H9 (cell line): ENCODE measurements around the gene CHPF2. TPM values are rescaled to one million over a fixed set of nuclear protein-coding genes. Genes with fewer than 3 reads are reported as not detected.

ENCODE experiments used
- DNase-seq: peaks from one replicate; pipeline ENCODE4 v3.0.0-alpha.2; 2017
- H2AFZ ChIP-seq: one replicate; pipeline ENCODE4 v1.6.1; 2013; ENCODE audit warnings: mild to moderate bottlenecking, low read length, control low read depth, moderate library complexity
- H2AK5ac ChIP-seq: 2 replicates; pipeline ENCODE4 v1.6.1; 2013; ENCODE audit warnings: low read length, control low read depth, mixed read lengths; ENCODE audit not compliant: insufficient read length
- H2BK120ac ChIP-seq: one replicate; pipeline ENCODE4 v1.6.1; 2013; ENCODE audit warnings: low read depth, mild to moderate bottlenecking, low read length, control low read depth, inconsistent platforms; ENCODE audit not compliant: poor library complexity, severe bottlenecking
- H2BK12ac ChIP-seq: 2 replicates; pipeline ENCODE4 v1.6.1; 2013; ENCODE audit warnings: low read length, control low read depth, mixed read lengths, low read depth; ENCODE audit not compliant: insufficient read length
- H2BK15ac ChIP-seq: 2 replicates; pipeline ENCODE4 v1.6.1; 2013; ENCODE audit warnings: low read depth, low read length, control low read depth
- H2BK20ac ChIP-seq: one replicate; pipeline ENCODE4 v1.6.1; 2013; ENCODE audit warnings: low read depth, mild to moderate bottlenecking, low read length, control low read depth, inconsistent platforms; ENCODE audit not compliant: poor library complexity, severe bottlenecking
- H2BK5ac ChIP-seq: 2 replicates; pipeline ENCODE4 v1.6.1; 2013; ENCODE audit warnings: low read length, control low read depth, mixed read lengths; ENCODE audit not compliant: insufficient read length
- H3K14ac ChIP-seq: 2 replicates; pipeline ENCODE4 v1.6.1; 2013; ENCODE audit warnings: low read length, control low read depth; ENCODE audit not compliant: insufficient read depth
- H3K18ac ChIP-seq: 2 replicates; pipeline ENCODE4 v1.6.1; 2013; ENCODE audit warnings: low read depth, mild to moderate bottlenecking, mixed read lengths, low read length, control low read depth; ENCODE audit not compliant: insufficient read length
- H3K23ac ChIP-seq: 2 replicates; pipeline ENCODE4 v1.6.1; 2013; ENCODE audit warnings: low read length, control low read depth, mixed read lengths, low read depth; ENCODE audit not compliant: insufficient read length
- H3K23me2 ChIP-seq: 2 replicates; pipeline ENCODE4 v1.6.1; 2013; ENCODE audit warnings: low read depth, mild to moderate bottlenecking, mixed read lengths, low read length, control low read depth; ENCODE audit not compliant: insufficient read length, poor library complexity, severe bottlenecking
- H3K27ac ChIP-seq: 2 replicates; pipeline ENCODE4 v1.5.1; 2013; ENCODE audit warnings: low read length, control low read depth, mixed read lengths, low read depth; ENCODE audit not compliant: insufficient read length
- H3K27me3 ChIP-seq: 2 replicates; pipeline ENCODE4 v1.6.1; 2013; ENCODE audit warnings: low read length, control low read depth, inconsistent platforms; ENCODE audit not compliant: insufficient read depth
- H3K4ac ChIP-seq: 2 replicates; pipeline ENCODE4 v1.6.1; 2013; ENCODE audit warnings: low read depth, mild to moderate bottlenecking, control low read depth, inconsistent platforms, low read length, moderate library complexity
- H3K4me1 ChIP-seq: 2 replicates; pipeline ENCODE4 v1.6.1; 2013; ENCODE audit warnings: low read length, control low read depth, inconsistent platforms; ENCODE audit not compliant: insufficient read depth
- H3K4me2 ChIP-seq: 2 replicates; pipeline ENCODE4 v1.6.1; 2013; ENCODE audit warnings: low read length, control low read depth, mixed read lengths; ENCODE audit not compliant: insufficient read length, insufficient read depth
- H3K56ac ChIP-seq: 2 replicates; pipeline ENCODE4 v1.6.1; 2013; ENCODE audit warnings: low read depth, mild to moderate bottlenecking, mixed read lengths, low read length, control low read depth; ENCODE audit not compliant: insufficient read length
- H3K79me1 ChIP-seq: 2 replicates; pipeline ENCODE4 v1.6.1; 2013; ENCODE audit warnings: low read depth, mild to moderate bottlenecking, moderate library complexity, low read length, control low read depth, inconsistent platforms; ENCODE audit not compliant: insufficient read depth, poor library complexity, severe bottlenecking
- H3K79me2 ChIP-seq: 2 replicates; pipeline ENCODE4 v1.6.1; 2013; ENCODE audit warnings: low read length, control low read depth, inconsistent platforms; ENCODE audit not compliant: insufficient read depth
- H3K9ac ChIP-seq: 2 replicates; pipeline ENCODE4 v1.6.1; 2013; ENCODE audit warnings: low read length, control low read depth, mixed read lengths; ENCODE audit not compliant: insufficient read length; ENCODE audit errors: extremely low read depth
- H3K9me3 ChIP-seq: one replicate; pipeline ENCODE4 v1.6.1; 2013; ENCODE audit warnings: low read depth, low read length, inconsistent platforms; ENCODE audit not compliant: control insufficient read depth
- H3T11ph ChIP-seq: one replicate; pipeline ENCODE4 v1.6.1; 2013; ENCODE audit warnings: mild to moderate bottlenecking, low read length, control low read depth, inconsistent platforms
- H4K20me1 ChIP-seq: one replicate; pipeline ENCODE4 v1.6.1; 2013; ENCODE audit not compliant: control insufficient read depth, insufficient read length, insufficient read depth
- H4K5ac ChIP-seq: 2 replicates; pipeline ENCODE4 v1.6.1; 2013; ENCODE audit warnings: low read depth, mild to moderate bottlenecking, mixed read lengths, low read length, control low read depth; ENCODE audit not compliant: insufficient read length
- H4K8ac ChIP-seq: replicated peaks from 2 replicates; pipeline ENCODE4 v1.6.1; 2013; ENCODE audit warnings: low read length, control low read depth, mixed read lengths, low read depth; ENCODE audit not compliant: insufficient read length
- H4K91ac ChIP-seq: 2 replicates; pipeline ENCODE4 v1.6.1; 2013; ENCODE audit warnings: low read depth, mild to moderate bottlenecking, moderate library complexity, mixed read lengths, low read length, control low read depth; ENCODE audit not compliant: insufficient read length
- H3K27ac Mint-ChIP-seq, 3 experiments: 2 replicates in 2 of 3; 3 replicates in 1 of 3; pipeline ENCODE4 v1.8.0; 2020 to 2021; ENCODE audit warnings: mixed read lengths in 3 of 3, mild to moderate bottlenecking in 1 of 3, moderate library complexity in 1 of 3
- H3K27me3 Mint-ChIP-seq: 2 replicates; pipeline ENCODE4 v1.8.0; 2021; ENCODE audit warnings: low read depth, mild to moderate bottlenecking, moderate library complexity, mixed read lengths
- H3K36me3 Mint-ChIP-seq, 3 experiments: 2 replicates in 2 of 3; 3 replicates in 1 of 3; pipeline ENCODE4 v1.8.0; 2020 to 2021; ENCODE audit warnings: low read depth in 3 of 3, mixed read lengths in 3 of 3; ENCODE audit not compliant: insufficient read depth in 1 of 3
- H3K4me1 Mint-ChIP-seq, 2 experiments: 2 replicates each; pipeline ENCODE4 v1.8.0; 2020; ENCODE audit warnings: mixed read lengths in 2 of 2
- H3K4me3 Mint-ChIP-seq, 2 experiments: 2 replicates in 1 of 2; 3 replicates in 1 of 2; pipeline ENCODE4 v1.8.0; 2020 to 2021; ENCODE audit warnings: mild to moderate bottlenecking in 2 of 2, mixed read lengths in 2 of 2, moderate library complexity in 1 of 2
- H3K9me3 Mint-ChIP-seq, 2 experiments: 2 replicates in 1 of 2; 3 replicates in 1 of 2; pipeline ENCODE4 v1.8.0; 2020; ENCODE audit warnings: mild to moderate bottlenecking in 2 of 2, mixed read lengths in 2 of 2, moderate library complexity in 1 of 2
- CTCF ChIP-seq: fragments of 200-600 bp; sonication (generic); conservative IDR thresholded peaks from 3 replicates; pipeline ENCODE4 v1.8.0; 2021; ENCODE audit warnings: antibody characterized with exemption, mild to moderate bottlenecking
- WGBS: extraction: QIAGEN DNeasy Blood & Tissue Kit; methylation state at CpG from one replicate; pipeline ENCODE4 v1.1.7; 2013; ENCODE audit warnings: missing lambda C conversion rate, low lambda C conversion rate, mixed read lengths; ENCODE audit not compliant: insufficient read length; ENCODE audit errors: extremely low coverage; 5-methylcytosine and 5-hydroxymethylcytosine counted together
- total RNA-seq: library from RNA; stranded (reverse); gene quantifications from 2 replicates; pipeline ENCODE4 v1.2.1, GENCODE V29; 2021

CHPF2 gene
- total RNA-seq, 1 experiment from 2014 or later = 25.7 TPM

GRCh38 chr7:151249732-151250072 is 17.4 kb downstream of the CHPF2 start:
- H3K27ac ChIP-seq = no peak overlapping the region
- no peak overlapping the region for H3T11ph ChIP-seq
- H2BK15ac ChIP-seq = no peak overlapping the region
- TF ChIP-seq CTCF = no peak
- H2BK120ac ChIP-seq = no peak overlapping the region
- H3K4ac ChIP-seq = no peak overlapping the region
- no peak overlapping the region for H4K91ac ChIP-seq
- H2BK5ac ChIP-seq = no peak overlapping the region
- no peak overlapping the region for H3K14ac ChIP-seq
- H2BK12ac ChIP-seq = no peak overlapping the region
- H3K56ac ChIP-seq = no peak overlapping the region
- no peak overlapping the region for H2BK20ac ChIP-seq
- Mint-ChIP-seq H3K27me3 (peaks cover 82% of the 10 kb centered on the region), H3K9me3 (no peaks in the 10 kb centered on the region; a peak in 1 of 5 replicates), H3K36me3 (no peaks in the 10 kb centered on the region), H3K27ac (no peak overlapping the region), H3K4me1 (peaks cover 50 to 67% of the 10 kb centered on the region in 2 experiments), H3K4me3 (peak overlapping the region; percentile 55 to 75)
- H3K79me1 ChIP-seq = no peaks in the 10 kb centered on the region
- H3K23ac ChIP-seq = no peak overlapping the region
- H2AFZ ChIP-seq = no peak overlapping the region
- H3K4me2 ChIP-seq = peak overlapping the region; percentile 71
- H4K5ac ChIP-seq = no peak overlapping the region
- no peak overlapping the region for H4K8ac ChIP-seq
- no CpG with 5 or more reads among the region's 5 CpGs for WGBS
- no peak overlapping the region for H3K9ac ChIP-seq
- H4K20me1 ChIP-seq = no peaks in the 10 kb centered on the region
- peaks cover 7% of the 10 kb centered on the region; the same call in 1 of the 2 replicates for H3K4me1 ChIP-seq
- no peaks in the 10 kb centered on the region for H3K79me2 ChIP-seq
- no peak overlapping the region for H3K18ac ChIP-seq
- no peak overlapping the region for H2AK5ac ChIP-seq
- peaks cover 22% of the 10 kb centered on the region for H3K23me2 ChIP-seq
- H3K27me3 ChIP-seq = peaks cover 19% of the 10 kb centered on the region; the same call in 1 of the 2 replicates
- peak; percentile 64 for DNase-seq
- no peaks in the 10 kb centered on the region for H3K9me3 ChIP-seq
